ENCODE results near the gene ITGA7. TPM values are rescaled to one million over a fixed set of nuclear protein-coding genes. Genes with fewer than 3 reads are reported as not detected.
A peak's percentile ranks its signal among the peaks of the same experiment; 100 is the strongest.

ITGA7 gene
- polyA plus RNA-seq, 1 of the 3 experiments (the other 2 are of a cell fraction), result 19.7 TPM

GRCh38 chr12:55681142-55682077 is 26.3 kb downstream of the ITGA7 start:
- H3F3A ChIP-seq (replicated peaks; ENCODE audit: insufficient read depth), result peaks cover 4% of the 10 kb centered on the region
- 6% methylated on average over 12 of the region's 17 CpGs for WGBS (ENCODE audit: low lambda C conversion rate)
- H2AFZ ChIP-seq (ENCODE audit: low read depth), result peak overlapping the region; percentile 26; the same call in 1 of the 2 replicates
- no peak for TF ChIP-seq ZBTB33 (IDR thresholded peaks at IDR 0.05; ENCODE audit: borderline replicate concordance, low read depth)
- 0 out of 2 replicates have a peak, but pooled peaks have one; percentile 12 for TF ChIP-seq FOSL2 (IDR thresholded peaks at IDR 0.05; ENCODE audit: borderline replicate concordance, low read depth)
- peak; percentile 47 for TF ChIP-seq CTCF (IDR thresholded peaks at IDR 0.05)
- CTCF ChIA-PET, result interaction anchor here (0.8 to 1.6 kb wide), 4 partner anchors 12 to 43 kb away, joined by 3 to 5 read pairs (median 3); no protein-coding TSS in a partner anchor
- no peaks in the 10 kb centered on the region for H3K9me3 ChIP-seq
- no peak overlapping the region for H3K27ac ChIP-seq (ENCODE audit: low read depth in 2 of 2, low read length in 1 of 2)
- H4K20me1 ChIP-seq (ENCODE audit: insufficient read depth), result no peaks in the 10 kb centered on the region
- no peaks in the 10 kb centered on the region for H3K36me3 ChIP-seq (replicated peaks in 1 of 2; ENCODE audit: control insufficient read depth in 1 of 2, insufficient read depth in 2 of 2, low read length in 1 of 2)
- H3K4me2 ChIP-seq, result peak overlapping the region; percentile 59; the same call in 1 of the 2 replicates
- peaks cover 54% of the 10 kb centered on the region for H3K27me3 ChIP-seq (ENCODE audit: insufficient read depth)
- no peak overlapping the region for H3K9ac ChIP-seq
- no peak overlapping the region for H3K4me3 ChIP-seq (ENCODE audit: low read depth in 2 of 2, low read length in 1 of 2)
- DNase-seq, result no peak
- POLR2A ChIA-PET, result no interaction called here
- H3K9me2 ChIP-seq, result no peaks in the 10 kb centered on the region
- H3K79me2 ChIP-seq (ENCODE audit: insufficient read depth), result no peaks in the 10 kb centered on the region
- no peaks in the 10 kb centered on the region; a peak in 1 of 4 replicates for H3K4me1 ChIP-seq (ENCODE audit: control insufficient read depth in 1 of 2, insufficient read depth in 2 of 2, low read depth in 1 of 2, low read length in 1 of 2)

GRCh38 chr12:55679691-55680090 is 28.0 kb downstream of the ITGA7 start:
- H3K9ac ChIP-seq, result no peak overlapping the region
- no peaks in the 10 kb centered on the region for H4K20me1 ChIP-seq (ENCODE audit: insufficient read depth)
- no peaks in the 10 kb centered on the region for H3K79me2 ChIP-seq (ENCODE audit: insufficient read depth)
- WGBS (ENCODE audit: low lambda C conversion rate), result 40% methylated on average over 5 of the region's 5 CpGs
- peaks cover 4% of the 10 kb centered on the region for H3F3A ChIP-seq (replicated peaks; ENCODE audit: insufficient read depth)
- H3K36me3 ChIP-seq (replicated peaks in 1 of 2; ENCODE audit: control insufficient read depth in 1 of 2, insufficient read depth in 2 of 2, low read length in 1 of 2), result no peaks in the 10 kb centered on the region
- POLR2A ChIA-PET, result no interaction called here
- DNase-seq, result no peak
- H3K4me2 ChIP-seq, result no peak overlapping the region
- no peak overlapping the region for H2AFZ ChIP-seq (ENCODE audit: low read depth)
- no peak overlapping the region for H3K4me3 ChIP-seq (ENCODE audit: low read depth in 2 of 2, low read length in 1 of 2)
- no peaks in the 10 kb centered on the region for H3K9me3 ChIP-seq
- no peak overlapping the region for H3K27ac ChIP-seq (ENCODE audit: low read depth in 2 of 2, low read length in 1 of 2)
- H3K4me1 ChIP-seq (ENCODE audit: control insufficient read depth in 1 of 2, insufficient read depth in 2 of 2, low read depth in 1 of 2, low read length in 1 of 2), result no peaks in the 10 kb centered on the region; a peak in 1 of 4 replicates
- peaks cover 59% of the 10 kb centered on the region for H3K27me3 ChIP-seq (ENCODE audit: insufficient read depth)
- H3K9me2 ChIP-seq, result no peaks in the 10 kb centered on the region
- CTCF ChIA-PET, result interaction anchor here (1.0 kb wide), 2 partner anchors 57 to 58 kb away, joined by 3 to 4 read pairs; no protein-coding TSS in a partner anchor
- no peak for TF ChIP-seq MAX (IDR thresholded peaks at IDR 0.05; ENCODE audit: low read depth)
- TF ChIP-seq CHD2 (IDR thresholded peaks at IDR 0.05; ENCODE audit: low read length, partially characterized antibody), result no peak
- no peak for TF ChIP-seq RCOR1 (IDR thresholded peaks at IDR 0.05; ENCODE audit: low read length)
- TF ChIP-seq CTCF (IDR thresholded peaks at IDR 0.05), result no peak
- no peak for TF ChIP-seq RXRA (IDR thresholded peaks at IDR 0.05; ENCODE audit: borderline replicate concordance, low read depth)
- no peak for TF ChIP-seq IRF3 (IDR thresholded peaks at IDR 0.05; ENCODE audit: low read depth, low read length)
- TF ChIP-seq USF1 (IDR thresholded peaks at IDR 0.05; ENCODE audit: borderline replicate concordance, low read depth), result no peak
- no peak for TF ChIP-seq NFIC (IDR thresholded peaks at IDR 0.05; ENCODE audit: borderline replicate concordance)
- TF ChIP-seq JUND (IDR thresholded peaks at IDR 0.05), result no peak
- no peak for TF ChIP-seq USF2 (IDR thresholded peaks at IDR 0.05; ENCODE audit: borderline replicate concordance, low read depth, low read length)
- no peak for TF ChIP-seq FOSL2 (IDR thresholded peaks at IDR 0.05; ENCODE audit: borderline replicate concordance, low read depth)
- TF ChIP-seq SMC3 (IDR thresholded peaks at IDR 0.05; ENCODE audit: low read depth, low read length), result no peak
- TF ChIP-seq TCF12 (IDR thresholded peaks at IDR 0.05), result no peak
- TF ChIP-seq FOXM1 (IDR thresholded peaks at IDR 0.05; ENCODE audit: low read depth), result no peak
- no peak for TF ChIP-seq ELF1 (IDR thresholded peaks at IDR 0.05)

All from SK-N-SH (cell line).